Heart right ventricle (tissue), 12 donors: ENCODE results near the gene SERTAD2. TPM values are rescaled to one million over a fixed set of nuclear protein-coding genes. Genes with fewer than 3 reads are reported as not detected.

Experiments used
- polyA plus RNA-seq, 2 donors: library from polyadenylated mRNA; stranded (reverse); fragments of 200-250 nt; gene quantifications; one replicate each; pipeline ENCODE4 v1.2.3, GENCODE V29; 2013
- total RNA-seq, 10 donors: library from RNA; stranded (reverse); fragmentation: NEBNext Ultra II Directional in 3 of 10; extraction: Animal tissue kit (Norgen Biotek cat#: 25700) in 3 of 10; gene quantifications; one replicate each; pipeline versions ENCODE4 v1.2.1 to v1.2.4, GENCODE V29; 2021 to 2023
- donor health status: ischemic (EF 13 %, LVEDD 7.1; RV severe dilation, severe dysfunction).
- donor health status: healthy with polysubstance abuse.
- donor health status: DM: no; HTN: yes; CAD: no.
- donor health status: DM: no; HTN: no; CAD: no.
- donor health status: ischemic (EF 25% LVEDD 6.9; RV normal size, moderate dysfunction).
- donor health status: ischemic (EF 25% LVEDD 5.7; RV mildly dilated, moderate dysfunction).
- donor health status: healthy.
- donor health status: nonischemic (EF 11% LVEDD 7.7; RV severe dilation, severe dysfunction).
- donor health status: DM: yes; HTN: yes; CAD: no.
- donor health status: PGD.
- donor health status: ischemic (EF 29% LVEDD 5.4; RV normal size, mild dysfunction).
- donor health status: nonischemic (EF 23%, LVEDD 6.1; RV moderate dilation, normal function).

SERTAD2 gene
- total and polyA plus RNA-seq, 12 donors, result 5.6 to 20.9 (median 16.0) TPM

Other genes starting within 250 kb of the SERTAD2 start
- 10 to 100 TPM in 7 of 10 donors, 1 to 10 TPM in 3; 5.3 to 24.8 (median 12.3) TPM for gene LGALSL, start 199.8 kb downstream of the SERTAD2 start, total RNA-seq
- gene LGALSL, start 199.8 kb downstream of the SERTAD2 start, polyA plus RNA-seq, result 1 to 10 TPM; 5.8 to 9.4 TPM
- 10 to 100 TPM in 8 of 10 donors, 1 to 10 TPM in 2; 9.8 to 12.8 (median 11.0) TPM for gene AFTPH, start 129.6 kb downstream of the SERTAD2 start, total RNA-seq
- 10 to 100 TPM in 1 of 2 donors, 1 to 10 TPM in 1; 7.9 to 22.3 TPM for gene AFTPH, start 129.6 kb downstream of the SERTAD2 start, polyA plus RNA-seq